IMR-90 (cell line): Measurements from ENCODE around the gene RRAGC. TPM values are rescaled to one million over a fixed set of nuclear protein-coding genes. Genes with fewer than 3 reads are reported as not detected.

ENCODE experiments used
- ATAC-seq: fragments of 200-7000 bp; cut with Tn5 transposase; 2 replicates; pipeline ENCODE4 v1.9.1; 2020; ENCODE audit warnings: low read depth, mild to moderate bottlenecking, moderate library complexity
- BruUV-seq: library from RNA; stranded (reverse); fragments of 400-500 nt; replicated peaks from 2 replicates; lab custom pipeline; 2021; lab: Mats Ljungman, UMichigan
- CTCF ChIA-PET: fragments of 300-600 bp; formaldehyde crosslinking; extraction: SDS; loops from one replicate; lab custom pipeline; 2021; ENCODE audit warnings: antibody characterized with exemption; lab: Yijun Ruan, JAX
- POLR2A ChIA-PET: fragments of 300-600 bp; sonication (Branson Sonifier 250); formaldehyde crosslinking; loops from one replicate; lab custom pipeline; 2022; ENCODE audit warnings: antibody characterized with exemption; ENCODE audit not compliant: unreplicated experiment; lab: Charles Lee
- DNase-seq: peaks from one replicate; pipeline ENCODE4 v3.0.0; 2013
- H2AFZ ChIP-seq: replicated peaks from 2 replicates; pipeline ENCODE3; 2013; ENCODE audit warnings: low read length, mild to moderate bottlenecking; ENCODE audit not compliant: poor library complexity
- H2AK5ac ChIP-seq: 2 replicates; pipeline ENCODE4 v1.6.1; 2013; ENCODE audit warnings: low read depth, low read length, inconsistent platforms
- H2AK9ac ChIP-seq: replicated peaks from 2 replicates; pipeline ENCODE3; 2013; ENCODE audit warnings: mild to moderate bottlenecking, low read depth, low read length, moderate library complexity; ENCODE audit not compliant: poor library complexity
- H2BK120ac ChIP-seq: 2 replicates; pipeline ENCODE4 v1.6.1; 2013; ENCODE audit warnings: low read depth, low read length, inconsistent platforms
- H2BK15ac ChIP-seq: 3 replicates; pipeline ENCODE4 v1.6.1; 2013; ENCODE audit warnings: low read depth, low read length, inconsistent platforms
- H2BK20ac ChIP-seq: 2 replicates; pipeline ENCODE4 v1.6.1; 2013; ENCODE audit warnings: low read depth, mild to moderate bottlenecking, inconsistent platforms, low read length, moderate library complexity
- H2BK5ac ChIP-seq: 2 replicates; pipeline ENCODE4 v1.6.1; 2013; ENCODE audit warnings: mild to moderate bottlenecking, low read depth, low read length, inconsistent platforms; ENCODE audit not compliant: poor library complexity, severe bottlenecking
- H3K14ac ChIP-seq: replicated peaks from 2 replicates; pipeline ENCODE4 v1.6.1; 2013; ENCODE audit warnings: low read depth, low read length, inconsistent platforms
- H3K18ac ChIP-seq: 2 replicates; pipeline ENCODE4 v1.6.1; 2013; ENCODE audit warnings: low read depth, low read length, control low read depth
- H3K23ac ChIP-seq: 2 replicates; pipeline ENCODE4 v1.6.1; 2013; ENCODE audit warnings: low read depth, low read length, inconsistent platforms
- H3K27ac ChIP-seq: 2 replicates; pipeline ENCODE4 v1.5.1; 2013; ENCODE audit warnings: mild to moderate bottlenecking, control low read depth, low read length; ENCODE audit not compliant: insufficient read depth
- H3K27me3 ChIP-seq: 2 replicates; pipeline ENCODE4 v1.6.1; 2013; ENCODE audit warnings: low read length; ENCODE audit not compliant: control insufficient read depth, insufficient read depth
- H3K36me3 ChIP-seq: 2 replicates; pipeline ENCODE4 v1.6.1; 2013; ENCODE audit warnings: low read length, mixed read lengths; ENCODE audit not compliant: control insufficient read depth, insufficient read depth
- H3K4ac ChIP-seq: 2 replicates; pipeline ENCODE4 v1.6.1; 2013; ENCODE audit warnings: low read depth, low read length, inconsistent platforms
- H3K4me1 ChIP-seq: 2 replicates; pipeline ENCODE4 v1.6.1; 2013; ENCODE audit warnings: low read length, mixed read lengths; ENCODE audit not compliant: control insufficient read depth, insufficient read depth
- H3K4me2 ChIP-seq: 2 replicates; pipeline ENCODE4 v1.6.1; 2013; ENCODE audit warnings: low read depth, mild to moderate bottlenecking, control low read depth, low read length, moderate library complexity
- H3K4me3 ChIP-seq: 2 replicates; pipeline ENCODE4 v1.5.1; 2013; ENCODE audit warnings: low read depth, mild to moderate bottlenecking, control low read depth, low read length, moderate library complexity; ENCODE audit not compliant: insufficient read depth
- H3K56ac ChIP-seq: 2 replicates; pipeline ENCODE4 v1.6.1; 2013; ENCODE audit warnings: low read length, inconsistent platforms; ENCODE audit not compliant: insufficient read depth; ENCODE audit errors: extremely low read depth
- H3K79me1 ChIP-seq, 2 experiments: 2 replicates each; pipeline ENCODE4 v1.6.1; 2013; ENCODE audit warnings: low read length in 2 of 2, inconsistent platforms in 1 of 2, low read depth in 1 of 2
- H3K9ac ChIP-seq: 2 replicates; pipeline ENCODE4 v1.6.1; 2013; ENCODE audit warnings: low read depth, low read length, control low read depth
- H3K9me1 ChIP-seq: 2 replicates; pipeline ENCODE4 v1.6.1; 2013; ENCODE audit warnings: low read length, inconsistent platforms; ENCODE audit not compliant: insufficient read depth
- H3K9me3 ChIP-seq: 2 replicates; pipeline ENCODE4 v1.6.1; 2013; ENCODE audit warnings: low read length; ENCODE audit not compliant: control insufficient read depth, insufficient read depth
- H4K20me1 ChIP-seq: 2 replicates; pipeline ENCODE4 v1.6.1; 2013; ENCODE audit warnings: low read length, inconsistent platforms; ENCODE audit not compliant: insufficient read depth
- H4K5ac ChIP-seq: 2 replicates; pipeline ENCODE4 v1.6.1; 2013; ENCODE audit warnings: mild to moderate bottlenecking, low read depth, low read length, control low read depth
- H4K8ac ChIP-seq, 2 experiments: 2 replicates each; pipeline ENCODE4 v1.6.1; 2013; ENCODE audit warnings: low read depth in 2 of 2, low read length in 2 of 2, control low read depth in 1 of 2, inconsistent platforms in 1 of 2
- H4K91ac ChIP-seq: 2 replicates; pipeline ENCODE4 v1.6.1; 2013; ENCODE audit warnings: low read depth, low read length, inconsistent platforms; ENCODE audit not compliant: insufficient read depth
- CHD1 ChIP-seq: IDR thresholded peaks from 2 replicates; pipeline ENCODE4 v1.6.1; 2012; ENCODE audit warnings: low read depth, low read length, improper control_type of control experiment
- MAFK ChIP-seq: IDR thresholded peaks from 2 replicates; pipeline ENCODE4 v1.6.1; 2012; ENCODE audit warnings: low read depth, low read length, improper control_type of control experiment
- MAZ ChIP-seq: IDR thresholded peaks from 2 replicates; pipeline ENCODE4 v1.6.1; 2012; ENCODE audit warnings: low read depth, mild to moderate bottlenecking, low read length, improper control_type of control experiment, moderate library complexity, borderline replicate concordance
- RAD21 ChIP-seq: IDR thresholded peaks from 2 replicates; pipeline ENCODE4 v1.6.1; 2012; ENCODE audit warnings: low read length, improper control_type of control experiment
- RCOR1 ChIP-seq: IDR thresholded peaks from 2 replicates; pipeline ENCODE4 v1.6.1; 2012; ENCODE audit warnings: mild to moderate bottlenecking, low read length, improper control_type of control experiment; ENCODE audit not compliant: insufficient replicate concordance
- RFX5 ChIP-seq: IDR thresholded peaks from 2 replicates; pipeline ENCODE4 v1.8.0; 2012; ENCODE audit warnings: low read depth, mild to moderate bottlenecking, low read length, moderate library complexity
- SMC3 ChIP-seq: fragments of 150-350 bp; IDR thresholded peaks from 2 replicates; pipeline ENCODE4 v1.6.1; 2016; ENCODE audit warnings: low read depth, mild to moderate bottlenecking, antibody characterized with exemption, low read length, moderate library complexity
- WGBS, 2 experiments: methylation state at CpG; one replicate each; pipeline versions ENCODE4 v1.1.5 to v1.1.7; 2013; ENCODE audit warnings: missing lambda C conversion rate in 2 of 2; ENCODE audit not compliant: insufficient read length in 1 of 2; ENCODE audit errors: extremely low coverage in 2 of 2; 5-methylcytosine and 5-hydroxymethylcytosine counted together
- dilution Hi-C: fragments of 300-500 bp; cut with HindIII; formaldehyde crosslinking; loops from one replicate; pipeline ENCODE4 v1.14.3; 2018; ENCODE audit warnings: low sequenced_read_pairs; ENCODE audit not compliant: unreplicated experiment
- in situ Hi-C: fragments of 300-500 bp; cut with MboI; formaldehyde crosslinking; loops from 3 replicates; pipeline ENCODE4 v1.14.3; 2019; ENCODE audit warnings: low sequenced_read_pairs, inconsistent platforms, mixed read lengths
- intact Hi-C: fragments of 100-400 bp; cut with micrococcal nuclease; formaldehyde crosslinking; loops from 2 replicates; pipeline ENCODE4 v1.10.0; 2022
- polyA plus RNA-seq, 3 experiments: library from polyadenylated mRNA; depleted of rRNA; stranded (reverse); fragments of >200 nt; gene quantifications; 2 replicates each; pipeline ENCODE4 v1.2.3, GENCODE V29; 2012; ENCODE audit warnings: low replicate concordance in 1 of 3
- total RNA-seq: library from RNA; depleted of rRNA; stranded (reverse); fragments of >200 nt; gene quantifications from 2 replicates; pipeline ENCODE4 v1.2.3, GENCODE V29; 2012
- TF ChIP-seq, protein P1 (sequence below): conservative IDR thresholded peaks from 2 replicates; pipeline ENCODE4 v1.5.1; 2012; ENCODE audit warnings: mild to moderate bottlenecking, low read depth, low read length, improper control_type of control experiment
- TF ChIP-seq, protein P2 (sequence below): fragments of 150-350 bp; IDR thresholded peaks from 2 replicates; pipeline ENCODE4 v1.6.1; 2017; ENCODE audit warnings: mild to moderate bottlenecking, antibody characterized with exemption, low read length, low read depth
- TF ChIP-seq, protein P3 (sequence below): fragments of 150-350 bp; IDR thresholded peaks from 2 replicates; pipeline ENCODE4 v1.6.1; 2016; ENCODE audit warnings: low read depth, mild to moderate bottlenecking, low read length, moderate library complexity, borderline replicate concordance

Gene RRAGC
- total and polyA plus RNA-seq, 2 of the 4 experiments (the other 2 are of a cell fraction), result 7.2 to 12.2 TPM

DNA sequence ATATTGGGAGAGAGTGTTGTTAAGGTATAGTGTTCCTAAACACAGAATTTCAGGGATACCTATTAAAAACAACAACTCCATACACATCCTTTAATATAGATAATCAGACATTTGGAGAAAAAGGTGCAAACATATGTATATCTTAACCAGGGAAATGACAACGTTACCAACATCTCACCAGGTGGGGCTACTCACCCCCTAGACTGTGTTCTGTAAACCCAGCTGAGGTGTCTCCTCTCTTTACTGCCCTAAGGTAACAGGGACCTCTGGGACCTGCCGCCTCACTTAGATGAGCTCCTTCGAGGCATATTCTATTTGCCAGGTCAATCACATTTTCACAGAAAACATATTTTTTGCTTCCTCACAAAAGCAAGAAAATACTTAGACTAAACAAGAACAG lies 13.4 kb downstream of the RRAGC start:
- H3K56ac ChIP-seq, result no peak overlapping the region

More for the DNA sequence above, 13.4 kb downstream of the RRAGC start:
- in situ Hi-C loops (no loop called here), dilution Hi-C loops (no loop called here), intact Hi-C loops (no loop called here)
- H2BK20ac ChIP-seq, result no peak overlapping the region
- no peak overlapping the region for H4K91ac ChIP-seq
- DNase-seq (no peak), ATAC-seq (no peak)
- no peak overlapping the region for H2BK120ac ChIP-seq
- no peak overlapping the region for H3K4ac ChIP-seq
- no peak overlapping the region for H3K4me2 ChIP-seq
- H3K79me1 ChIP-seq, result peaks cover 4 to 9% of the 10 kb centered on the region in 2 experiments; a peak in 2 of 4 replicates
- no peak overlapping the region for H4K8ac ChIP-seq
- no peak overlapping the region for H2BK5ac ChIP-seq
- ChIA-PET POLR2A (no interaction called here), CTCF (interaction anchor here (1.5 kb wide), 1 partner anchor 9 kb away, joined by 4 read pairs; no protein-coding TSS in a partner anchor)
- H3K14ac ChIP-seq, result no peak overlapping the region
- BruUV-seq, result no TSS peak
- no peak overlapping the region for H3K27ac ChIP-seq
- H3K4me3 ChIP-seq, result no peak overlapping the region
- H3K9me3 ChIP-seq, result no peaks in the 10 kb centered on the region
- H4K5ac ChIP-seq, result no peak overlapping the region
- peaks cover 33% of the 10 kb centered on the region for H3K36me3 ChIP-seq
- TF ChIP-seq SMC3, result no peak
- no peak for TF ChIP-seq CHD1
- TF ChIP-seq, protein P1, sequence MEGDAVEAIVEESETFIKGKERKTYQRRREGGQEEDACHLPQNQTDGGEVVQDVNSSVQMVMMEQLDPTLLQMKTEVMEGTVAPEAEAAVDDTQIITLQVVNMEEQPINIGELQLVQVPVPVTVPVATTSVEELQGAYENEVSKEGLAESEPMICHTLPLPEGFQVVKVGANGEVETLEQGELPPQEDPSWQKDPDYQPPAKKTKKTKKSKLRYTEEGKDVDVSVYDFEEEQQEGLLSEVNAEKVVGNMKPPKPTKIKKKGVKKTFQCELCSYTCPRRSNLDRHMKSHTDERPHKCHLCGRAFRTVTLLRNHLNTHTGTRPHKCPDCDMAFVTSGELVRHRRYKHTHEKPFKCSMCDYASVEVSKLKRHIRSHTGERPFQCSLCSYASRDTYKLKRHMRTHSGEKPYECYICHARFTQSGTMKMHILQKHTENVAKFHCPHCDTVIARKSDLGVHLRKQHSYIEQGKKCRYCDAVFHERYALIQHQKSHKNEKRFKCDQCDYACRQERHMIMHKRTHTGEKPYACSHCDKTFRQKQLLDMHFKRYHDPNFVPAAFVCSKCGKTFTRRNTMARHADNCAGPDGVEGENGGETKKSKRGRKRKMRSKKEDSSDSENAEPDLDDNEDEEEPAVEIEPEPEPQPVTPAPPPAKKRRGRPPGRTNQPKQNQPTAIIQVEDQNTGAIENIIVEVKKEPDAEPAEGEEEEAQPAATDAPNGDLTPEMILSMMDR, result no peak
- TF ChIP-seq RAD21, result no peak
- no peak for TF ChIP-seq MAFK
- TF ChIP-seq RFX5, result no peak
- TF ChIP-seq, protein P2, sequence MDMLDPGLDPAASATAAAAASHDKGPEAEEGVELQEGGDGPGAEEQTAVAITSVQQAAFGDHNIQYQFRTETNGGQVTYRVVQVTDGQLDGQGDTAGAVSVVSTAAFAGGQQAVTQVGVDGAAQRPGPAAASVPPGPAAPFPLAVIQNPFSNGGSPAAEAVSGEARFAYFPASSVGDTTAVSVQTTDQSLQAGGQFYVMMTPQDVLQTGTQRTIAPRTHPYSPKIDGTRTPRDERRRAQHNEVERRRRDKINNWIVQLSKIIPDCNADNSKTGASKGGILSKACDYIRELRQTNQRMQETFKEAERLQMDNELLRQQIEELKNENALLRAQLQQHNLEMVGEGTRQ, result no peak
- no peak for TF ChIP-seq RCOR1
- no peak for TF ChIP-seq MAZ
- TF ChIP-seq, protein P3, sequence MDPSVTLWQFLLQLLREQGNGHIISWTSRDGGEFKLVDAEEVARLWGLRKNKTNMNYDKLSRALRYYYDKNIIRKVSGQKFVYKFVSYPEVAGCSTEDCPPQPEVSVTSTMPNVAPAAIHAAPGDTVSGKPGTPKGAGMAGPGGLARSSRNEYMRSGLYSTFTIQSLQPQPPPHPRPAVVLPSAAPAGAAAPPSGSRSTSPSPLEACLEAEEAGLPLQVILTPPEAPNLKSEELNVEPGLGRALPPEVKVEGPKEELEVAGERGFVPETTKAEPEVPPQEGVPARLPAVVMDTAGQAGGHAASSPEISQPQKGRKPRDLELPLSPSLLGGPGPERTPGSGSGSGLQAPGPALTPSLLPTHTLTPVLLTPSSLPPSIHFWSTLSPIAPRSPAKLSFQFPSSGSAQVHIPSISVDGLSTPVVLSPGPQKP, result no peak
- H3K27me3 ChIP-seq, result no peaks in the 10 kb centered on the region
- H2BK15ac ChIP-seq, result no peak overlapping the region
- H4K20me1 ChIP-seq, result no peaks in the 10 kb centered on the region; the same call in 1 of the 2 replicates
- H3K9me1 ChIP-seq, result no peaks in the 10 kb centered on the region
- H3K23ac ChIP-seq, result no peak overlapping the region
- H2AK5ac ChIP-seq, result no peak overlapping the region
- no peak overlapping the region for H3K9ac ChIP-seq
- H2AK9ac ChIP-seq, result peak overlapping the region; percentile 52
- WGBS, 2 experiments, result no CpG with 5 or more reads among the region's 3 CpGs
- no peaks in the 10 kb centered on the region for H3K4me1 ChIP-seq
- H3K18ac ChIP-seq, result no peak overlapping the region
- no peak overlapping the region for H2AFZ ChIP-seq
